ENCODE data around the gene DRC3.
A peak's percentile ranks its signal among the peaks of the same experiment; 100 is the strongest.

Gene DRC3

GRCh38 chr17:17978481-17979424 lies 6.1 kb downstream of the DRC3 start:
- no peaks in the 10 kb centered on the region for H3K27me3 ChIP-seq
- H3K27ac ChIP-seq, result peak overlapping the region in 2 of 11 experiments; percentile 3 to 6; a peak in 1 of 22 replicates

GRCh38 chr17:17979778-17980177 lies 7.1 kb downstream of the DRC3 start:
- Histone ChIP-seq H3K27ac (no peak overlapping the region), H3K4me2 (peak overlapping the region in 3 of 11 experiments; percentile 59 to 71 (median 63); a peak in 4 of 22 replicates), H3K9ac (peak overlapping the region in 1 of 11 experiments; percentile 55; a peak in 1 of 22 replicates), H3K27me3 (no peaks in the 10 kb centered on the region), H3K4me3 (no peak overlapping the region), H3K9me3 (replicated peaks in 1 of 11) (no peaks in the 10 kb centered on the region), H3K36me3 (no peaks in the 10 kb centered on the region), H4K20me1 (no peaks in the 10 kb centered on the region), H3K4me1 (peaks cover 0 to 20% (median 10%) of the 10 kb centered on the region in 10 experiments; a peak in 11 of 20 replicates)
- TF ChIP-seq Cebpa-rat (IDR thresholded peaks at IDR 0.05), result no peak

More at GRCh38 chr17:17978481-17979424, 6.1 kb downstream of the DRC3 start:
- peaks cover 0 to 20% (median 10%) of the 10 kb centered on the region in 10 experiments; a peak in 11 of 20 replicates for H3K4me1 ChIP-seq
- H4K20me1 ChIP-seq, result no peaks in the 10 kb centered on the region
- H3K9ac ChIP-seq, result peak overlapping the region in 1 of 11 experiments; percentile 55; a peak in 1 of 22 replicates
- TF ChIP-seq Cebpa-rat (IDR thresholded peaks at IDR 0.05), result no peak
- H3K36me3 ChIP-seq, result no peaks in the 10 kb centered on the region
- no peak overlapping the region for H3K4me3 ChIP-seq
- peak overlapping the region in 7 of 11 experiments; percentile 3 to 71 (median 52); a peak in 10 of 22 replicates for H3K4me2 ChIP-seq
- no peaks in the 10 kb centered on the region for H3K9me3 ChIP-seq (replicated peaks in 1 of 11)

DNA sequence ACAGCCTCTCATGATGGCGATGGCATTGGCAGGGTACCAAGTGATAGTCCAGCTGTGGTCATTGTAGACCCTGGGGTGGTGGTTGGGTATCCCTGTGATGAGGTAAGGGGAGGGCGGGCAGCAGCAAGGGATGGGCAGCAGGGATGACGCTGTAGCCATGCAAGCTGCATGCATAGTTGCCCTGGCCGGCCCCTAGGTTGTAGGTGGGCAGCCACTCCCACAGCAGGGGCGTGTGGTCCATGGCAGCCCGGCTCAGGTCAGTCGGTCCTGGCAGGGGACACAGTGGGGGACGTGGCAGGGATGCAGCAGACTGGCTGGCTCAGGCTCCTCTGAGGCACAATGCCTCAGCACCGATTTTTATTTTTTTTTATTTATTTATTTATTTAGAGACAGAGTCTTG lies 8.7 kb downstream of the DRC3 start:
- H3K9ac ChIP-seq, result no peak overlapping the region
- H3K9me3 ChIP-seq (replicated peaks in 1 of 11), result no peaks in the 10 kb centered on the region
- no peak for TF ChIP-seq Cebpa-rat (IDR thresholded peaks at IDR 0.05)
- H3K27me3 ChIP-seq, result no peaks in the 10 kb centered on the region
- no peaks in the 10 kb centered on the region for H4K20me1 ChIP-seq
- H3K4me3 ChIP-seq, result no peak overlapping the region
- H3K4me1 ChIP-seq, result peaks cover 0 to 17% (median 10%) of the 10 kb centered on the region in 10 experiments; a peak in 12 of 20 replicates
- H3K4me2 ChIP-seq, result no peak overlapping the region
- no peak overlapping the region for H3K27ac ChIP-seq
- no peaks in the 10 kb centered on the region for H3K36me3 ChIP-seq

GRCh38 chr17:17982801-17983200 lies 10.1 kb downstream of the DRC3 start:
- Histone ChIP-seq H3K4me2 (no peak overlapping the region), H3K9ac (no peak overlapping the region), H3K27me3 (no peaks in the 10 kb centered on the region), H4K20me1 (no peaks in the 10 kb centered on the region), H3K27ac (no peak overlapping the region), H3K36me3 (no peaks in the 10 kb centered on the region), H3K4me1 (peaks cover 0 to 17% (median 10%) of the 10 kb centered on the region in 10 experiments; a peak in 12 of 20 replicates), H3K9me3 (replicated peaks in 1 of 11) (no peaks in the 10 kb centered on the region), H3K4me3 (no peak overlapping the region)
- no peak for TF ChIP-seq Cebpa-rat (IDR thresholded peaks at IDR 0.05)

DNA sequence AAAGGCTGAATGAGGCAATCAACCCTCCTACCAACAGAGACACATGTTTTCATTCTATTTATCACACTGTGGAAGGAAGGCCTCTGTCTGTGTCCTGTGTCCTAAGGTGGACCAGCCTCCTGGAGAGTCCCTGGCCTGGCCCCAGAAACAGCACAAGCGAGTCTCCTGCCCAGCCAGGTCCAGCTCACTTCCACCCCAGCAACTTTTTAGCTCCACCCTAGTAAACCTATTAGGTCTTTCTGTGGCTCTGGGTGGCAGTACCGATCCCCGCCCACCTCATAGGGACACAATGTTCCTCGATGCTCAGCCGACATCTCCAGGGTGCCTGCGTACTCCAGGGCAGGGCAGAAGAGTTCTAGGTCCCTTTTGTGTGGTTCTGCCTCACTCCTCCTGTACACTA lies 10.7 kb downstream of the DRC3 start:
- Histone ChIP-seq H3K27me3 (no peaks in the 10 kb centered on the region), H3K9me3 (replicated peaks in 1 of 11) (no peaks in the 10 kb centered on the region), H3K4me1 (peaks cover 0 to 15% (median 10%) of the 10 kb centered on the region in 10 experiments; a peak in 12 of 20 replicates), H4K20me1 (no peaks in the 10 kb centered on the region), H3K36me3 (no peaks in the 10 kb centered on the region), H3K9ac (no peak overlapping the region), H3K4me2 (no peak overlapping the region), H3K27ac (no peak overlapping the region), H3K4me3 (no peak overlapping the region)
- no peak for TF ChIP-seq Cebpa-rat (IDR thresholded peaks at IDR 0.05)

DNA sequence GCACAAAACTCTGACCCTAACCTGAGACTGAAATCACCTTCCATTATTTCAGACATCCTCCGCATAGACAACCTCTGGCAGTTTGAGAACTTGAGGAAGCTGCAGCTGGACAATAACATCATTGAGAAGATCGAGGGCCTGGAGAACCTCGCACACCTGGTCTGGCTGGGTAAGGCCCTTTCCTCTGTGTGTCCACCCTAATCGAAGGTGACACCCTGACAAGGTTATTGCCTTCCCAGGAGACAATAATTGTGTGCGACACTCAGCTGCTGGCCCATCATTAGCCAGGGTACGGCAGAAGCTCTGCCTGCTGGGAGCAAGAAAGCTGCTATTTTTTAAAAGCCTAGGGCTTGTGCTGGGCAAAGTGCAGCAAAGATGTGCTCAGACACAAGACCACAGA lies 11.1 kb downstream of the DRC3 start:
- Histone ChIP-seq H3K27ac (no peak overlapping the region), H3K4me3 (no peak overlapping the region), H4K20me1 (no peaks in the 10 kb centered on the region), H3K36me3 (no peaks in the 10 kb centered on the region), H3K9me3 (replicated peaks in 1 of 11) (no peaks in the 10 kb centered on the region), H3K9ac (0 out of 22 replicates have a peak overlapping the region, but pooled peaks of 1 of the 11 experiments have one; percentile 18), H3K4me2 (no peak overlapping the region), H3K27me3 (no peaks in the 10 kb centered on the region), H3K4me1 (peaks cover 0 to 11% (median 6%) of the 10 kb centered on the region in 10 experiments; a peak in 12 of 20 replicates)
- TF ChIP-seq Cebpa-rat (IDR thresholded peaks at IDR 0.05), result no peak

DNA sequence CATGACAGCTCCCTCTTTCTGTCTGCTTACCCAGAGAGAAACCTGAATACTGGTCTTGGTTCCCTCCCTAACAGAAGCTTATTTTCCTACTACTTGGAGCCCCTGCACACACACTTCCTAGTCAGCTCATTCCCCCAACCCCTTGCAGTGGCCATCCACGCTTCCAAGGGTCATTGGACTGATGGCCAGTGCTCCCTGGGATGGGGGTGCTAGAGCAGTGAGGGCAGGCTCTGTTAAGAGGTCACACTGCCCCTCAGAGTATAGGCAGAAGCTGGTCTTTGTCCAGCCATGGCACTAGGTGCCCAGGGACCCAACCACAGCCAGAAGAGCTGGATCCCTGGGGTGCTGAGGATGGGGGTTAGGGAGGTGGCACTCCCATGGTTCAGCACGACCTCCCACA lies 12.5 kb downstream of the DRC3 start:
- no peaks in the 10 kb centered on the region for H3K27me3 ChIP-seq
- H3K4me2 ChIP-seq, result no peak overlapping the region
- H3K9ac ChIP-seq, result peak overlapping the region in 1 of 11 experiments; percentile 31; a peak in 2 of 22 replicates
- no peaks in the 10 kb centered on the region; a peak in 1 of 20 replicates for H3K4me1 ChIP-seq
- H3K9me3 ChIP-seq (replicated peaks in 1 of 11), result no peaks in the 10 kb centered on the region
- H3K27ac ChIP-seq, result no peak overlapping the region
- H3K36me3 ChIP-seq, result no peaks in the 10 kb centered on the region
- TF ChIP-seq Cebpa-rat (IDR thresholded peaks at IDR 0.05), result no peak
- H4K20me1 ChIP-seq, result no peaks in the 10 kb centered on the region; a peak in 1 of 22 replicates
- no peak overlapping the region for H3K4me3 ChIP-seq

- no peak overlapping the region for H3K4me2 ChIP-seq
- no peaks in the 10 kb centered on the region for H3K27me3 ChIP-seq
- no peak for TF ChIP-seq Cebpa-rat (IDR thresholded peaks at IDR 0.05)
- no peak overlapping the region for H3K27ac ChIP-seq
- H3K36me3 ChIP-seq, result no peaks in the 10 kb centered on the region
- H3K4me3 ChIP-seq, result no peak overlapping the region
- H3K4me1 ChIP-seq, result no peaks in the 10 kb centered on the region; a peak in 1 of 20 replicates
- no peaks in the 10 kb centered on the region for H3K9me3 ChIP-seq (replicated peaks in 1 of 11)
- H3K9ac ChIP-seq, result peak overlapping the region in 1 of 11 experiments; percentile 31; a peak in 2 of 22 replicates
- no peaks in the 10 kb centered on the region; a peak in 1 of 22 replicates for H4K20me1 ChIP-seq
These were observed 12.9 kb downstream of the DRC3 start for GRCh38 chr17:17985555-17985954.

- Histone ChIP-seq H3K9ac (no peak overlapping the region), H4K20me1 (no peaks in the 10 kb centered on the region; a peak in 1 of 22 replicates), H3K4me3 (no peak overlapping the region), H3K4me1 (no peaks in the 10 kb centered on the region; a peak in 1 of 20 replicates), H3K27me3 (no peaks in the 10 kb centered on the region), H3K36me3 (no peaks in the 10 kb centered on the region), H3K4me2 (no peak overlapping the region), H3K27ac (no peak overlapping the region), H3K9me3 (replicated peaks in 1 of 11) (no peaks in the 10 kb centered on the region)
- TF ChIP-seq Cebpa-rat (IDR thresholded peaks at IDR 0.05), result no peak
These were observed 14.7 kb downstream of the DRC3 start for GRCh38 chr17:17987187-17987896.

Data from BLaER1 treated with 17β-estradiol and CSF1 and Interleukin-3, amounts not matched to agents 10 nM and 100 nM (cell line).